ENCODE results near the gene UBN2. TPM values are rescaled to one million over a fixed set of nuclear protein-coding genes. Genes with fewer than 3 reads are reported as not detected.

UBN2 gene
- total RNA-seq, 1 donor from 2014 or later = 34.9 TPM

DNA sequence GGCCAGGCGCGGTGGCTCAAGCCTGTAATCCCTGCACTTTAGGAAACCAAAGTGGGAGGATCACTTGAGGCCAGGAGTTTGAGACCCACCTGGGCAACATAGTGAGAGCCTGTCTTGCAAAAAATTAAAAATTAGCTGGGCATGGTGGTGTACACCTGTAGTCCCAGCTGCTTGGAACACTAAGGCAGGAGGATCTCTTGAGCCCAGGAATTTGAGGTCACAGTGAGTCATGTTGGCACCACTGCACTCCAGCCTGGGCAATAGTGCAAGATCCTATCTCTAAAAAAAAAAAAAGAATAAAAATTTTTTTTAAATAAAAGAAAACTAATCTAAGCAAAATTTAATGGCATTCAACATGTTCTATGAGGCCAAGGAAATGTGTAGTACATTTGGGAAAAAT is 44.9 kb upstream of the UBN2 start:
- no peak overlapping the region for H3K27ac Mint-ChIP-seq (ENCODE audit: unreplicated experiment)
- no peak overlapping the region for H3K4me3 Mint-ChIP-seq (ENCODE audit: unreplicated experiment)
- TF ChIP-seq, protein P1, sequence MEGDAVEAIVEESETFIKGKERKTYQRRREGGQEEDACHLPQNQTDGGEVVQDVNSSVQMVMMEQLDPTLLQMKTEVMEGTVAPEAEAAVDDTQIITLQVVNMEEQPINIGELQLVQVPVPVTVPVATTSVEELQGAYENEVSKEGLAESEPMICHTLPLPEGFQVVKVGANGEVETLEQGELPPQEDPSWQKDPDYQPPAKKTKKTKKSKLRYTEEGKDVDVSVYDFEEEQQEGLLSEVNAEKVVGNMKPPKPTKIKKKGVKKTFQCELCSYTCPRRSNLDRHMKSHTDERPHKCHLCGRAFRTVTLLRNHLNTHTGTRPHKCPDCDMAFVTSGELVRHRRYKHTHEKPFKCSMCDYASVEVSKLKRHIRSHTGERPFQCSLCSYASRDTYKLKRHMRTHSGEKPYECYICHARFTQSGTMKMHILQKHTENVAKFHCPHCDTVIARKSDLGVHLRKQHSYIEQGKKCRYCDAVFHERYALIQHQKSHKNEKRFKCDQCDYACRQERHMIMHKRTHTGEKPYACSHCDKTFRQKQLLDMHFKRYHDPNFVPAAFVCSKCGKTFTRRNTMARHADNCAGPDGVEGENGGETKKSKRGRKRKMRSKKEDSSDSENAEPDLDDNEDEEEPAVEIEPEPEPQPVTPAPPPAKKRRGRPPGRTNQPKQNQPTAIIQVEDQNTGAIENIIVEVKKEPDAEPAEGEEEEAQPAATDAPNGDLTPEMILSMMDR (IDR thresholded peaks at IDR 0.05; ENCODE audit: partially characterized antibody, unreplicated experiment) = no peak
- no peaks in the 10 kb centered on the region for H3K36me3 Mint-ChIP-seq (ENCODE audit: unreplicated experiment)
- no peaks in the 10 kb centered on the region for H3K27me3 Mint-ChIP-seq (ENCODE audit: unreplicated experiment)
- DNase-seq = no peak
- no peaks in the 10 kb centered on the region for H3K9me3 Mint-ChIP-seq (ENCODE audit: unreplicated experiment)
- H3K4me1 Mint-ChIP-seq (ENCODE audit: low read depth, unreplicated experiment) = no peaks in the 10 kb centered on the region

DNA sequence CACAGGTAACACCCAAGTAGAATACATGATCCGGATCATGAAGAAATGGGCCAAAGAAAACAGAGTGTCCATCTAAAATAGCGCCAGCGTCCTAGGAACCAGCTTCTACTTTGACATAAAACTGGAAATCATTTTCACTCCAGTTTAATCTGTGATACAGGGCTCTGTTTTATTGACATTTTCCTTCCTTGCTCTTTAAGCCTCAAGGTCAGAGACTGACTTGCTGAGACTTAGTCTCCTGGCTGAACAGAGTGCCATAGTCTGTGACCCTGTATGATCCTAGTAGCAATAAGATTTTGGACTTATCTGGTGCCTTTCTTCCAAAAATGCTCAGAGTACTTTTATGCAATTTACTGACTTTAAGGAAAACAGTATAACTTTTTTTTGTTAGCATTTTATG is 41.7 kb upstream of the UBN2 start:
- Mint-ChIP-seq H3K9me3 (ENCODE audit: unreplicated experiment) (no peaks in the 10 kb centered on the region), H3K36me3 (ENCODE audit: unreplicated experiment) (no peaks in the 10 kb centered on the region), H3K4me3 (ENCODE audit: unreplicated experiment) (no peak overlapping the region), H3K27me3 (ENCODE audit: unreplicated experiment) (no peaks in the 10 kb centered on the region), H3K27ac (ENCODE audit: unreplicated experiment) (no peak overlapping the region), H3K4me1 (ENCODE audit: low read depth, unreplicated experiment) (no peaks in the 10 kb centered on the region)
- TF ChIP-seq, protein P1 (IDR thresholded peaks at IDR 0.05; ENCODE audit: partially characterized antibody, unreplicated experiment) = no peak
- DNase-seq = no peak

DNA sequence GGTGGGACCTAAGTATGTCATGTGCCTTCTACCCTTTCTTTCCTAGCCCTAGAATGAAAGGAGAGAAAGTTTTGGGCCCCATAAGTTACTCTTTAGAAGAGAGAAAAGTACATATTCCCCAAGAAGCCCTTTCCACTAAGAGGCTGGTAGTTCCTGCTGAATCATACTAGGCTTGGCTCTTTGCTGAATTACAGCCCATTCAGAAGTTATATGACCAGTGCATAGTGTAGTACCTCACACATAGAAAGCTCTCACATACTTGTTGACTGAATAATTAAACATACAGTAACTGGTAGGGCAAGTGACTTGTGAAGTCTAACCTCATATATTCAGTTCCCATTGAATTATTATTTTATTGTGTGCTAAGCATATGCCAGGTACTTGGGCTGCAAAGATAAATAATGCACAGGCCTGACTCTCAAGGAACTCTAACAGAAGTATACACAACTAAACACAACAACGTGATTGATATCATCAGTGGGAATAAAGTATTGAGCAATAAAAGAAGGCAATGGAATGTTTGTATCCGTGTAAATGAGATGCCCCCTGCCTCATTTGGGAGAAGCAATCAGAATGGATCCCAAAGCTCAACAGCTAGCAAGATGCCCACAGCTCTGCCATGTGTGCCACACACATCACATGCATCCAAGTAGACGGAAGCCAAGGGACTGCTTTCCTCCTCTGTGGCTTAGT is 38.9 kb upstream of the UBN2 start:
- TF ChIP-seq, protein P1 (IDR thresholded peaks at IDR 0.05; ENCODE audit: partially characterized antibody, unreplicated experiment) = no peak
- Mint-ChIP-seq H3K9me3 (ENCODE audit: unreplicated experiment) (no peaks in the 10 kb centered on the region), H3K36me3 (ENCODE audit: unreplicated experiment) (no peaks in the 10 kb centered on the region), H3K4me1 (ENCODE audit: low read depth, unreplicated experiment) (no peaks in the 10 kb centered on the region), H3K27me3 (ENCODE audit: unreplicated experiment) (no peaks in the 10 kb centered on the region), H3K27ac (ENCODE audit: unreplicated experiment) (no peak overlapping the region), H3K4me3 (ENCODE audit: unreplicated experiment) (no peak overlapping the region)
- DNase-seq = no peak

DNA sequence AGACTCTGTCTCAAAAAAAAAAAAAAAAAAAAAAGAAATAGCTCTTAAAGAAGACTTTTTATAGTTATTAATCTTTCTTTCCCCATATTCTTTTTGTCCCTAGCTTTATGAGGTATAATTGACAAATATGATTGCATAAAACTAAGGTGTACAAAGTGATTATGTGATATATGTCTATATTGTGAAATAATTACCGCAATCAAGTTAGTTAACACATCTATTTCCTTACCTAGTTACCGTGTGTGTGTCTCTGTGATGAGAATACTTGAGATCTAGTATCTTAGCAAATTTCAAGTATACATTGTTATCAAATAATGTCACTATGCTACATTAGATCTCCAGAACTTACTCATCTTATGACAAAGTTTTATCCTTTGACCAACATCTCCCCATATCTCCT is 30.7 kb upstream of the UBN2 start:
- TF ChIP-seq, protein P1 (IDR thresholded peaks at IDR 0.05; ENCODE audit: partially characterized antibody, unreplicated experiment) = no peak
- Mint-ChIP-seq H3K9me3 (ENCODE audit: unreplicated experiment) (no peaks in the 10 kb centered on the region), H3K27ac (ENCODE audit: unreplicated experiment) (no peak overlapping the region), H3K4me1 (ENCODE audit: low read depth, unreplicated experiment) (no peaks in the 10 kb centered on the region), H3K4me3 (ENCODE audit: unreplicated experiment) (no peak overlapping the region), H3K36me3 (ENCODE audit: unreplicated experiment) (no peaks in the 10 kb centered on the region), H3K27me3 (ENCODE audit: unreplicated experiment) (no peaks in the 10 kb centered on the region)
- no peak for DNase-seq

DNA sequence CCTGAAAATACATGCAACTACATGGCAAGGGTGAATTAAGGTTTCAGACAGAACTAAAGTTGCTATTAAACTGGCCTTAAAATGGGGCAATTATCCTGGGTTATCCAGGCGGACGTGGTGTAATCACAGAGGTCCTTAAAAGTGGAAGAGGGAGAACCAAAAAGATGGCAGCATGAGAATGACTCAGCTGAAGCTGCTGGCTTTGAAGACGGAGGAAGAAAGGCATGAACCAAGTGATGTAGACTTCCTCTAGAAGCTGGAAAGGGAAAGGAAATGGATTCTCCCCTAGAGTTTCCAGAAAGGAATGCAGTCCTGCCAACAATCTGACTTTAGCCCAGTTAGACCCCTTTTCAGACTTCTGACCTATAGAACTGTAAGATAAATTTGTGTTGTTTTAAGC is 27.0 kb upstream of the UBN2 start:
- Mint-ChIP-seq H3K4me3 (ENCODE audit: unreplicated experiment) (no peak overlapping the region), H3K27me3 (ENCODE audit: unreplicated experiment) (no peaks in the 10 kb centered on the region), H3K9me3 (ENCODE audit: unreplicated experiment) (no peaks in the 10 kb centered on the region), H3K4me1 (ENCODE audit: low read depth, unreplicated experiment) (no peaks in the 10 kb centered on the region), H3K27ac (ENCODE audit: unreplicated experiment) (no peak overlapping the region), H3K36me3 (ENCODE audit: unreplicated experiment) (no peaks in the 10 kb centered on the region)
- DNase-seq = no peak
- TF ChIP-seq, protein P1 (IDR thresholded peaks at IDR 0.05; ENCODE audit: partially characterized antibody, unreplicated experiment) = no peak
